Astrocyte of the cerebellum (primary cell): ENCODE data around the gene TUSC2.
A peak's percentile ranks its signal among the peaks of the same experiment; 100 is the strongest.

Source experiments
- DNase-seq: peaks from one replicate; pipeline ENCODE4 v3.0.0-alpha.2; 2011; ENCODE audit warnings: low read depth
- H3K4me3 ChIP-seq: 2 replicates; pipeline ENCODE4 v1.5.1; 2011; ENCODE audit warnings: mild to moderate bottlenecking, low read depth, low read length, moderate library complexity
- CTCF ChIP-seq: IDR thresholded peaks from 2 replicates; pipeline ENCODE4 v1.5.1; 2012; ENCODE audit warnings: low read length, low read depth, moderate library complexity, mild to moderate bottlenecking; ENCODE audit errors: missing control alignments
- in situ Hi-C: cut with HindIII; loops from 2 replicates; pipeline ENCODE4 v1.10.0; 2017; ENCODE audit warnings: low sequenced_read_pairs

Gene TUSC2

GRCh38 chr3:50341537-50341936 lies 13.5 kb upstream of the TUSC2 start:
- DNase-seq: no peak
- H3K4me3 ChIP-seq: no peak overlapping the region
- no peak for TF ChIP-seq CTCF
- in situ Hi-C loops: no loop called here

GRCh38 chr3:50340448-50341329 lies 12.7 kb upstream of the TUSC2 start, which contains the start of gene RASSF1:
Gene RASSF1, minus strand, starts transcription at chr3:50340836. Its CDS starts 31 bp downstream, at chr3:50340805.
- in situ Hi-C loops: no loop called here
- DNase-seq: no peak
- H3K4me3 ChIP-seq: no peak within 1 kb of the TSS
- no peak for TF ChIP-seq CTCF

- in situ Hi-C loops: no loop called here
- no peak for DNase-seq
- H3K4me3 ChIP-seq: no peak overlapping the region
- TF ChIP-seq CTCF: no peak
Measured at GRCh38 chr3:50340147-50340447, 12.1 kb upstream of the TUSC2 start.

- TF ChIP-seq CTCF: no peak
- in situ Hi-C loops: no loop called here
- DNase-seq: no peak
- H3K4me3 ChIP-seq: no peak overlapping the region
Measured at GRCh38 chr3:50339485-50340146, 11.6 kb upstream of the TUSC2 start.

- in situ Hi-C loops: no loop called here
- H3K4me3 ChIP-seq: no peak overlapping the region
- no peak for DNase-seq
- no peak for TF ChIP-seq CTCF
Measured at GRCh38 chr3:50338965-50339364, 10.9 kb upstream of the TUSC2 start.

GRCh38 chr3:50337175-50337861 lies 9.3 kb upstream of the TUSC2 start:
- in situ Hi-C loops: no loop called here
- peak; percentile 98 for DNase-seq
- H3K4me3 ChIP-seq: peak overlapping the region; percentile 74
- no peak for TF ChIP-seq CTCF
